ENCODE results near the gene CMAS.

The CMAS gene

DNA sequence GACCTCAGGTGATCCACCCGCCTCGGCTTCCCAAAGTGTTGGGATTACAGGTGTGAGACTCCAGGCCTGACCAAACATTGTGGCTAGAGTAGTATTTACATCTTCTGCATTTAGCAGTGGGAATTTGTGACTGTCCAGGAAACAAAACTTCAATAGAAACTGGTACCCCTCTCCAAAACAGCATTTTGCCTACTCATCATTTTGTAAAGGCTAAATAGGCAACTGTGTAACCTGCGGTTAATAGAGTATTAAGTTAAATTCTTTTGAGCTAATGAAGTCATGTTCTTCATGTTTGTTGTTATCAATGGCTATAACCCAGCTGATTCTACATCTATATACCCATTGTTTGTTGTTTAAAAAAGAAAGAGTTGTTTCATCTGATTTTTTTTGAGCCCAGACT, 8.1 kb downstream of the CMAS start:
- TF ChIP-seq ESRRG (CRISPR knock-in tag; IDR thresholded peaks at IDR 0.05) (no peak), ZNF8 (CRISPR knock-in tag; IDR thresholded peaks at IDR 0.05) (no peak), ZFP3 (CRISPR knock-in tag; IDR thresholded peaks at IDR 0.05) (no peak), OSR1 (CRISPR knock-in tag; IDR thresholded peaks at IDR 0.05) (no peak), RARB (CRISPR knock-in tag; IDR thresholded peaks at IDR 0.05) (no peak), ARNTL (CRISPR knock-in tag; IDR thresholded peaks at IDR 0.05; ENCODE audit: borderline replicate concordance, low read depth) (no peak), ZNF565 (CRISPR knock-in tag; conservative IDR thresholded peaks at IDR 0.05; ENCODE audit: low read depth) (no peak)
- TF ChIP-seq, protein P1, sequence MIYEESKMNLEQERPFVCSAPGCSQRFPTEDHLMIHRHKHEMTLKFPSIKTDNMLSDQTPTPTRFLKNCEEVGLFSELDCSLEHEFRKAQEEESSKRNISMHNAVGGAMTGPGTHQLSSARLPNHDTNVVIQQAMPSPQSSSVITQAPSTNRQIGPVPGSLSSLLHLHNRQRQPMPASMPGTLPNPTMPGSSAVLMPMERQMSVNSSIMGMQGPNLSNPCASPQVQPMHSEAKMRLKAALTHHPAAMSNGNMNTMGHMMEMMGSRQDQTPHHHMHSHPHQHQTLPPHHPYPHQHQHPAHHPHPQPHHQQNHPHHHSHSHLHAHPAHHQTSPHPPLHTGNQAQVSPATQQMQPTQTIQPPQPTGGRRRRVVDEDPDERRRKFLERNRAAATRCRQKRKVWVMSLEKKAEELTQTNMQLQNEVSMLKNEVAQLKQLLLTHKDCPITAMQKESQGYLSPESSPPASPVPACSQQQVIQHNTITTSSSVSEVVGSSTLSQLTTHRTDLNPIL (CRISPR knock-in tag; IDR thresholded peaks at IDR 0.05; ENCODE audit: low read depth): no peak
- no peak for ATAC-seq

DNA sequence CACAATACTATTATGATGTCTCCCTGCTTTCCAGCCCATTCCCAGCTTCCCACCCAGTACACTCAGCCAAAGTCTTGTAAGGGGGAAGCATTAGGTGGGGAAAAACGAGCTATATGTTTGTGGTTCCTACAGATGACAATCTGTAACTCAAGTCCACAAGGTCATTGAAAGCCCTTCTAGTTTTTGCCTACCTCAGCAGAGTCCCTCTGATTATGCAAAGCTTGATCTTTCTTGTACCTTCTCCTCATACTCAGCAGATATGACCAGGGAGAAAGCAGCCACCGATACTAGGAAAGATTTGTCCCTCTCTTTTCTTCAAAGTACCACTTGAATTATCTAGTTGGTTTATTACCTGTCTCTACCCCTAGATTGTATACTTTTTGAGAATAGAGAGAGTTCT, 10.6 kb downstream of the CMAS start:
- no peak for ATAC-seq
- TF ChIP-seq OSR1 (CRISPR knock-in tag; IDR thresholded peaks at IDR 0.05): no peak
- TF ChIP-seq, protein P2, sequence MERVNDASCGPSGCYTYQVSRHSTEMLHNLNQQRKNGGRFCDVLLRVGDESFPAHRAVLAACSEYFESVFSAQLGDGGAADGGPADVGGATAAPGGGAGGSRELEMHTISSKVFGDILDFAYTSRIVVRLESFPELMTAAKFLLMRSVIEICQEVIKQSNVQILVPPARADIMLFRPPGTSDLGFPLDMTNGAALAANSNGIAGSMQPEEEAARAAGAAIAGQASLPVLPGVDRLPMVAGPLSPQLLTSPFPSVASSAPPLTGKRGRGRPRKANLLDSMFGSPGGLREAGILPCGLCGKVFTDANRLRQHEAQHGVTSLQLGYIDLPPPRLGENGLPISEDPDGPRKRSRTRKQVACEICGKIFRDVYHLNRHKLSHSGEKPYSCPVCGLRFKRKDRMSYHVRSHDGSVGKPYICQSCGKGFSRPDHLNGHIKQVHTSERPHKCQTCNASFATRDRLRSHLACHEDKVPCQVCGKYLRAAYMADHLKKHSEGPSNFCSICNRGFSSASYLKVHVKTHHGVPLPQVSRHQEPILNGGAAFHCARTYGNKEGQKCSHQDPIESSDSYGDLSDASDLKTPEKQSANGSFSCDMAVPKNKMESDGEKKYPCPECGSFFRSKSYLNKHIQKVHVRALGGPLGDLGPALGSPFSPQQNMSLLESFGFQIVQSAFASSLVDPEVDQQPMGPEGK (CRISPR knock-in tag; IDR thresholded peaks at IDR 0.05; ENCODE audit: borderline replicate concordance): no peak
- TF ChIP-seq BACH2 (CRISPR knock-in tag; IDR thresholded peaks at IDR 0.05; ENCODE audit: borderline replicate concordance): no peak
- TF ChIP-seq ZFP30 (CRISPR knock-in tag; IDR thresholded peaks at IDR 0.05): no peak
- TF ChIP-seq ZNF8 (CRISPR knock-in tag; IDR thresholded peaks at IDR 0.05): no peak
- no peak for TF ChIP-seq RARB (CRISPR knock-in tag; IDR thresholded peaks at IDR 0.05)
- no peak for TF ChIP-seq TCF4 (CRISPR knock-in tag; IDR thresholded peaks at IDR 0.05; ENCODE audit: borderline replicate concordance)
- TF ChIP-seq, protein P3, sequence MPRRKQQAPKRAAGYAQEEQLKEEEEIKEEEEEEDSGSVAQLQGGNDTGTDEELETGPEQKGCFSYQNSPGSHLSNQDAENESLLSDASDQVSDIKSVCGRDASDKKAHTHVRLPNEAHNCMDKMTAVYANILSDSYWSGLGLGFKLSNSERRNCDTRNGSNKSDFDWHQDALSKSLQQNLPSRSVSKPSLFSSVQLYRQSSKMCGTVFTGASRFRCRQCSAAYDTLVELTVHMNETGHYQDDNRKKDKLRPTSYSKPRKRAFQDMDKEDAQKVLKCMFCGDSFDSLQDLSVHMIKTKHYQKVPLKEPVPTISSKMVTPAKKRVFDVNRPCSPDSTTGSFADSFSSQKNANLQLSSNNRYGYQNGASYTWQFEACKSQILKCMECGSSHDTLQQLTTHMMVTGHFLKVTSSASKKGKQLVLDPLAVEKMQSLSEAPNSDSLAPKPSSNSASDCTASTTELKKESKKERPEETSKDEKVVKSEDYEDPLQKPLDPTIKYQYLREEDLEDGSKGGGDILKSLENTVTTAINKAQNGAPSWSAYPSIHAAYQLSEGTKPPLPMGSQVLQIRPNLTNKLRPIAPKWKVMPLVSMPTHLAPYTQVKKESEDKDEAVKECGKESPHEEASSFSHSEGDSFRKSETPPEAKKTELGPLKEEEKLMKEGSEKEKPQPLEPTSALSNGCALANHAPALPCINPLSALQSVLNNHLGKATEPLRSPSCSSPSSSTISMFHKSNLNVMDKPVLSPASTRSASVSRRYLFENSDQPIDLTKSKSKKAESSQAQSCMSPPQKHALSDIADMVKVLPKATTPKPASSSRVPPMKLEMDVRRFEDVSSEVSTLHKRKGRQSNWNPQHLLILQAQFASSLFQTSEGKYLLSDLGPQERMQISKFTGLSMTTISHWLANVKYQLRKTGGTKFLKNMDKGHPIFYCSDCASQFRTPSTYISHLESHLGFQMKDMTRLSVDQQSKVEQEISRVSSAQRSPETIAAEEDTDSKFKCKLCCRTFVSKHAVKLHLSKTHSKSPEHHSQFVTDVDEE (CRISPR knock-in tag; IDR thresholded peaks at IDR 0.05): no peak
- no peak for TF ChIP-seq ZC3H10 (CRISPR knock-in tag; IDR thresholded peaks at IDR 0.05)
- TF ChIP-seq, protein P1 (CRISPR knock-in tag; IDR thresholded peaks at IDR 0.05; ENCODE audit: low read depth): no peak

DNA sequence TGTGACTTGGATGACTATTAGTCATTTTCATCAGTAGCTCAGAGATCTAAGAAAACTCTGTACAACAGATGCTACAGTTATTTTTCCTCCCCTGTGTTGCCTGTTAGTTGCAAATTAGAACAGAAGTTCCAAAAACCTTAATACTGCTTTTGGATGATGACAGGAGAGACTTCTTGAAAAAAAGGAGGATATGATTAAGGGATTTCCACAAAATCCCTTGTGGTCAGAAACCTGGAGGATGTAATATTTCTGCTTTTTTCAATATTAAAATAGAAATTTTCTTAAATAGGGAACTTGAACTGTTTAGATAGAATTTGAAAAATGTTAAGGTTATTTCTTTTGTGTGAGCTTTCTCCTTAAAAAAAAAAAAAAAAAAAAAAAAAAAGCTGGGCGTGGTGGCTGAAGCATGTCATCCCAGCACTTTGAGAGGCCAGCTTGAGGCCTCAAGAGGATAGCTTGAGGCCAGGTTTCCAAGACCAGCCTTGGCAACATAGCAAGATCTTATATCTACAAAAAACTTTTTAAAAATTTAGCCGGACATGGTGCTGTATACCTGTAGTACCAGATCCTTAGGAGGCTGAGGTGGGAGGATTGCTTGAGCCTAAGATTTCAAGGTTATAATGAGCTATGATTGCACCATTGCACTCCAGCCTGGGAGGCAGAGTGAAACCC, 14.1 kb downstream of the CMAS start:
- TF ChIP-seq BACH2 (CRISPR knock-in tag; IDR thresholded peaks at IDR 0.05; ENCODE audit: borderline replicate concordance) (no peak), ZFP30 (CRISPR knock-in tag; IDR thresholded peaks at IDR 0.05) (no peak), PPARA (CRISPR knock-in tag; IDR thresholded peaks at IDR 0.05; ENCODE audit: borderline replicate concordance) (no peak), ARNTL (CRISPR knock-in tag; IDR thresholded peaks at IDR 0.05; ENCODE audit: borderline replicate concordance, low read depth) (no peak), ZNF70 (CRISPR knock-in tag; IDR thresholded peaks at IDR 0.05) (no peak)
- TF ChIP-seq, protein P2 (CRISPR knock-in tag; IDR thresholded peaks at IDR 0.05; ENCODE audit: borderline replicate concordance): no peak
- TF ChIP-seq, protein P1 (CRISPR knock-in tag; IDR thresholded peaks at IDR 0.05; ENCODE audit: low read depth): no peak
- TF ChIP-seq, protein P3 (CRISPR knock-in tag; IDR thresholded peaks at IDR 0.05): no peak
- ATAC-seq: no peak

Data from SK-N-SH treated with all-trans-retinoic acid at 6 μM for 48 hours (cell line).